SK-N-MC (cell line): ENCODE results near the gene RAC3.
A peak's percentile ranks its signal among the peaks of the same experiment; 100 is the strongest.

ENCODE experiments used
- DNase-seq: peaks from one replicate; pipeline ENCODE4 v3.0.0-alpha.2; 2011; ENCODE audit warnings: low read depth, low spot score
- H3K27ac ChIP-seq: fragments of 200-600 bp; sonication (generic); 2 replicates; pipeline ENCODE4 v1.5.1; 2016; ENCODE audit warnings: mixed run types
- H3K36me3 ChIP-seq: fragments of 200-600 bp; sonication (generic); 2 replicates; pipeline ENCODE4 v1.6.1; 2017; ENCODE audit warnings: antibody characterized with exemption, low read length, mixed read lengths; ENCODE audit not compliant: insufficient read depth
- H3K4me3 ChIP-seq: fragments of 200-600 bp; sonication (generic); 2 replicates; pipeline ENCODE4 v1.5.1; 2016
- H3K9ac ChIP-seq: fragments of 200-600 bp; sonication (generic); 2 replicates; pipeline ENCODE4 v1.8.0; 2017; ENCODE audit warnings: mixed run types, mixed read lengths; ENCODE audit not compliant: insufficient read length
- H3K9me3 ChIP-seq: fragments of 200-600 bp; sonication (generic); 2 replicates; pipeline ENCODE4 v1.6.1; 2017; ENCODE audit warnings: low read depth, mild to moderate bottlenecking, antibody characterized with exemption, low read length, moderate library complexity, mixed read lengths
- EZH2 ChIP-seq: fragments of 200-600 bp; sonication (generic); IDR thresholded peaks from one replicate; pipeline ENCODE4 v1.6.1; 2017; ENCODE audit warnings: antibody characterized with exemption
- FOXP2 ChIP-seq: optimal IDR thresholded peaks from 2 replicates; pipeline ENCODE3; 2011; ENCODE audit warnings: mild to moderate bottlenecking, moderate library complexity; ENCODE audit not compliant: insufficient read depth; ENCODE audit errors: extremely low read length, control extremely low read depth
- POLR2AphosphoS5 ChIP-seq: IDR thresholded peaks from 2 replicates; pipeline ENCODE4 v1.6.1; 2012; ENCODE audit warnings: mild to moderate bottlenecking, low read depth, low read length, borderline replicate concordance

RAC3 gene

DNA sequence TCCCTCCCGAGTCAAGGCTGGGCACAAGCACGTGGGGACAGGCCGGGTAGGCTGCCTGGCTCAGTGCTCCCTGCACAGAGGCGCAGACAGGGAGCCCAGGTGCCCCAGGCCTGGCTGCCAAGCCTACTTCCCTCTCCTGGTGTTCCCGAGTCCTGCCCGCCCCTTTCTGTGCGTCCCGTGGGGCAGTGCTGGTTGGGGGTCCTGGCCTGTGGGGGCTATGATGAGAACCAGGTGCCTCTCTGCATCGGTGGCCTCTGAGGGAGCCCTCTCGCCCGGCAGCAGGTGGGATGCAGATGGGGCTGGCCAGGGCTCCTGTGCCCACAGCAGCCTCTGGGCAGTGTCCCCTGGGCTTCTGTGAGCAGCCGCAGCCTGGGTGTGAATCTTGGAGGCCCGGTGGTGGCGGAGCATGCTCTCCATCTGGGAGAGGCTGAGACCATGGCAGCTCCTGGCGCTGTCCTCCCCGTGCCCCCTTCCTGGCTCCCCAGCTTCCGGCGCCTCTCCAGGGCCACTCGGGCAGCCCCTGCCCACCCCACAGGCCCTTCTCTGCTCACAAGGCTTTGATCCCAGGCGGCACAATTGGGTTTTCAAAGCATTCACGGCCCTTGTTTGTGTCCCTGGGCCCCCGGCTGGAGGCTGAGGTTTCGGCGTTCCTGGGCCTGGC, 16.0 kb upstream of the RAC3 start:
- TF ChIP-seq EZH2, result no peak
- no peak for TF ChIP-seq POLR2AphosphoS5
- TF ChIP-seq FOXP2, result no peak
- no peaks in the 10 kb centered on the region for H3K9me3 ChIP-seq
- H3K27ac ChIP-seq, result peak overlapping the region; percentile 63
- H3K4me3 ChIP-seq, result no peak overlapping the region
- no peaks in the 10 kb centered on the region for H3K36me3 ChIP-seq
- peak overlapping the region; percentile 50 for H3K9ac ChIP-seq
- no peak for DNase-seq

GRCh38 chr17:82016061-82016874, 15.2 kb upstream of the RAC3 start:
- no peak for DNase-seq
- Histone ChIP-seq H3K9ac (no peak overlapping the region), H3K27ac (no peak overlapping the region), H3K9me3 (no peaks in the 10 kb centered on the region), H3K36me3 (no peaks in the 10 kb centered on the region), H3K4me3 (no peak overlapping the region)
- TF ChIP-seq EZH2 (no peak), POLR2AphosphoS5 (no peak), FOXP2 (no peak)

DNA sequence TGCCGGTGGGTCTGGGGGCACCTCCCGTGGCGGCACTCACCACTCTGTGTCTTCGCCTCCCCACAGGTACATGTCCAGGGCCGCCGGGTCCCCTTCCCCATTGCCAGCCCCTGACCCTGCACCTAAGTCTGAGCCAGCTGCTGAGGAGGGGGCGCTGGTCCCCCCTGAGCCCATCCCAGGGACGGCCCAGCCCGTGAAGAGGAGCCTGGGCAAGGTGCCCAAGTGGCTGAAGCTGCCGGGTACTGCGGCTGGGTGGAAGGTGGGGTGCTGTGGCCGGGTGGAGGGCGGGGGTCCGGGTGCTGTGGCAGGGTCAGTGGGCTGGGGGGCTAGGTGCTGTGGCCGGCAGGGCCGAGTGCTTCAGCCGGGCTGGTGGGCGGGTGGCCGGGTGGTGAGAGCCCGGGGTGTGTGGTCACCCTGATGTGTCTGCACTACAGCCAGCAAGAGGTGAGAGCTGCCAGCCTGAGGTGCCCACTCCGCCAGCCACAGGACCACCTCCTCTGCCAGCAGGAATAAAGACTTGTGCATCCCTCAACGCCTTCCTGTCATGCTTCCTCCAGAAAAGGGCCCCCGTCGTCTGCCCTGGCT, 14.5 kb upstream of the RAC3 start:
- Histone ChIP-seq H3K9ac (no peak overlapping the region), H3K27ac (no peak overlapping the region), H3K36me3 (no peaks in the 10 kb centered on the region), H3K9me3 (no peaks in the 10 kb centered on the region), H3K4me3 (no peak overlapping the region)
- DNase-seq, result no peak
- TF ChIP-seq POLR2AphosphoS5 (no peak), EZH2 (no peak), FOXP2 (no peak)

GRCh38 chr17:82017612-82018151, 13.8 kb upstream of the RAC3 start:
- no peaks in the 10 kb centered on the region for H3K9me3 ChIP-seq
- no peaks in the 10 kb centered on the region for H3K36me3 ChIP-seq
- no peak overlapping the region for H3K9ac ChIP-seq
- no peak overlapping the region for H3K27ac ChIP-seq
- no peak for TF ChIP-seq EZH2
- TF ChIP-seq POLR2AphosphoS5, result peak; percentile 25; the same call in 1 of the 2 replicates
- no peak overlapping the region for H3K4me3 ChIP-seq
- DNase-seq, result no peak

DNA sequence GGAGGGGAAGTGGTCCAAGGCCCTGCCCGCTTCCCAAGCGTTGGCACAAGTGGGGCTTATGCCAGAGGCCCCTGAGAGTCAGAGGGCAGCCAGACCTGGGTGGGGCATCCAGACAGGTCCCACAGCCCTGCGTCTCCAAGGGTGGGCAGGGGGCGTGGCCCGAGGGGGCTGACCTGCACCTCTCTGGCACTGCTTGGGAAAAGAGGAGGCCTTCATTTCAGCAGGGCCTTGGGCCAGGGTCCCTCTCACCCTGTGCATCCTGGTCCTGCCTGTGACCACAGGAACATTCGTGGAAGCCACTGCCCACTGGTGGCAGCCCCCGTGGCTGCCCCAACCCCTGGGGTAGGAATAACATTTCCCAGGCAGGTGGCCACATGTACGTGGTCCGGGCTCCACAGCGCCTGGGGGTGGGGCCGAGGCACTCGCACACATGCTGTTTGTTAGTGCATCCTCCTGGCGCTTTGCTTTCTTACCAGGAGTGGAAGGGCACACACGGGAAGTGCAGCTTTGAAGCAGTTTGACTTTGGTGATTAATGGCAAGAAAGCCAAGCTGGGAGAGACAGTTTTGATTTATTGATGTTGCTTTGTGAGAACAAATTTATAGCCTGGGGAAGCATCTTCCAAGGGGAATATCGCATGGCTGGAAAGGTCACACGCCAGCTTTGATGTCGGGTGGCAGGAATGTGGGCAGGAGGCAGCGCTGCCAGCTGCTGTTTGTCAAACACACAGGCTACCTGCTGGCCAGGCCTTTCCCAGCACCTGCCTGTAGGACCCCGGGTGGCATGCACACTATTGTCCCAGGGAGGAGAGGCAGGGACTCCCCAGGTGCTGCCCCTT, 13.1 kb upstream of the RAC3 start:
- Histone ChIP-seq H3K9ac (no peak overlapping the region), H3K27ac (0 out of 2 replicates have a peak overlapping the region, but pooled peaks have one; percentile 31), H3K36me3 (no peaks in the 10 kb centered on the region), H3K9me3 (no peaks in the 10 kb centered on the region), H3K4me3 (no peak overlapping the region)
- TF ChIP-seq FOXP2, result no peak
- TF ChIP-seq POLR2AphosphoS5, result no peak
- no peak for TF ChIP-seq EZH2
- no peak for DNase-seq

DNA sequence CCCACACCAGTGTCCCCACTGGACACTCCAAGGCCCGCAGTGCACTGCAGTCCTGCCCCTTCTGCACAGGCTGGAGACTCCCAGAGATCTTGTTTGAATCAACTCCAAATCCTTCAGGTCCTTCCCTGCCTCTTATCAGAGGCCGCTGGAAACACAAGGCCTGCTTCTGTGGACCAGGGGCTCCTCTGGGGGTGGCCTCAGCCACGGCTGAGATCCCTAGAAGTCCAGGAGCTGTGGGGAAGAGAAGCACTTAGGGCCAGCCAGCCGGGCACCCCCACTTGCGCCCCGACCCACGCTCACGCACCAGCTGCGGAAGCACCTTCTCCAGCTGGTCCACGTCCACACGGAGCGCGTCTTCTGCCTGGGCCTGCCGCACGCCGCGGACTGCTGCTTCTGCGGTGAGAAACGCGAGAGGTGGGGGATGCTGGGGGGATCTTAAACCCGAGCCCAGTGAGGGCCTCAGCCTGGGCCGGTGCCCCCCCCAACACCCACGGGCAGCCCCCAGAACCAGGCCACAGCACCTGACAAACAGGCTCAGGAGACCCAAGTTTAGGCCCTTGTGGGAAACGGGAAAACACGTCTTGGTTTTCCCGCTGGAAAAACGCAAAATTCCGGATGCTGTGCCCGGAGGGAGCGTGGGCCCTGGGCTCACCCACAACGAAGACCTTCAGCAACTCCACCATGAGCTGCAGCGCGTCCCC, 12.3 kb upstream of the RAC3 start:
- DNase-seq, result no peak
- Histone ChIP-seq H3K36me3 (no peaks in the 10 kb centered on the region), H3K9ac (no peak overlapping the region), H3K27ac (0 out of 2 replicates have a peak overlapping the region, but pooled peaks have one; percentile 31), H3K4me3 (no peak overlapping the region), H3K9me3 (no peaks in the 10 kb centered on the region)
- TF ChIP-seq FOXP2 (no peak), POLR2AphosphoS5 (0 out of 2 replicates have a peak, but pooled peaks have one; percentile 39)
